SK-N-SH treated with all-trans-retinoic acid at 6 μM for 48 hours (cell line): ENCODE measurements around the gene STAMBP.

Experiments used
- ATAC-seq: fragments of 200-7000 bp; cut with Tn5 transposase; 3 replicates; pipeline ENCODE4 v1.9.1; 2020; ENCODE audit warnings: mild to moderate bottlenecking, moderate library complexity
- ARNTL ChIP-seq: fragments of 450-650 bp; formaldehyde crosslinking; IDR thresholded peaks from 2 replicates; pipeline ENCODE4 v1.5.0; 2020; ENCODE audit warnings: low read depth, mild to moderate bottlenecking, moderate library complexity, borderline replicate concordance
- CREB5 ChIP-seq: fragments of 250-450 bp; sonication (Bioruptor Pico); IDR thresholded peaks from 2 replicates; pipeline ENCODE4 v1.5.1; 2020; ENCODE audit warnings: low read depth, mild to moderate bottlenecking, moderate library complexity
- CSRNP3 ChIP-seq: fragments of 250-450 bp; sonication (Bioruptor Pico); IDR thresholded peaks from 2 replicates; pipeline ENCODE4 v1.5.1; 2021; ENCODE audit warnings: mild to moderate bottlenecking, moderate library complexity
- ESRRG ChIP-seq: fragments of 250-450 bp; sonication (Bioruptor Pico); IDR thresholded peaks from 2 replicates; pipeline ENCODE4 v1.6.1; 2021; ENCODE audit warnings: mild to moderate bottlenecking
- GLIS3 ChIP-seq: fragments of 250-450 bp; sonication (Bioruptor Pico); IDR thresholded peaks from 2 replicates; pipeline ENCODE4 v1.5.0; 2020; ENCODE audit warnings: mild to moderate bottlenecking, moderate library complexity
- OSR1 ChIP-seq: fragments of 250-450 bp; sonication (Bioruptor Pico); IDR thresholded peaks from 2 replicates; pipeline ENCODE4 v1.8.0; 2022; ENCODE audit warnings: moderate library complexity, mild to moderate bottlenecking, inconsistent platforms
- PPARA ChIP-seq: fragments of 250-450 bp; sonication (Bioruptor Pico); IDR thresholded peaks from 2 replicates; pipeline ENCODE4 v1.5.0; 2020; ENCODE audit warnings: mild to moderate bottlenecking, borderline replicate concordance
- RARB ChIP-seq: fragments of 250-450 bp; sonication (Bioruptor Pico); IDR thresholded peaks from 2 replicates; pipeline ENCODE4 v1.8.0; 2021; ENCODE audit warnings: mild to moderate bottlenecking, moderate library complexity
- SNAI2 ChIP-seq: fragments of 250-450 bp; sonication (Bioruptor Pico); IDR thresholded peaks from 2 replicates; pipeline ENCODE4 v1.5.0; 2020; ENCODE audit warnings: mild to moderate bottlenecking, moderate library complexity
- TCF4 ChIP-seq: fragments of 250-450 bp; sonication (Bioruptor Pico); IDR thresholded peaks from 2 replicates; pipeline ENCODE4 v1.8.0; 2021; ENCODE audit warnings: mild to moderate bottlenecking, moderate library complexity, borderline replicate concordance
- TOX ChIP-seq: fragments of 250-450 bp; sonication (Bioruptor Pico); IDR thresholded peaks from 2 replicates; pipeline ENCODE4 v1.8.0; 2021; ENCODE audit warnings: mild to moderate bottlenecking, moderate library complexity, borderline replicate concordance
- TSHZ2 ChIP-seq: fragments of 250-450 bp; sonication (Bioruptor Pico); IDR thresholded peaks from 2 replicates; pipeline ENCODE4 v1.5.0; 2020; ENCODE audit warnings: mild to moderate bottlenecking, moderate library complexity
- ZC3H10 ChIP-seq: fragments of 250-450 bp; sonication (Bioruptor Pico); IDR thresholded peaks from 2 replicates; pipeline ENCODE4 v1.5.1; 2021; ENCODE audit warnings: mild to moderate bottlenecking, moderate library complexity
- ZFP3 ChIP-seq: fragments of 250-450 bp; sonication (Bioruptor Pico); IDR thresholded peaks from 2 replicates; pipeline ENCODE4 v1.5.0; 2020; ENCODE audit warnings: mild to moderate bottlenecking, moderate library complexity
- ZFP30 ChIP-seq: fragments of 450-650 bp; formaldehyde crosslinking; IDR thresholded peaks from 2 replicates; pipeline ENCODE4 v1.5.0; 2022; ENCODE audit warnings: mild to moderate bottlenecking, moderate library complexity
- ZNF565 ChIP-seq: fragments of 450-650 bp; formaldehyde crosslinking; conservative IDR thresholded peaks from 2 replicates; pipeline ENCODE4 v1.5.0; 2020; ENCODE audit warnings: low read depth, mild to moderate bottlenecking, moderate library complexity
- ZNF70 ChIP-seq: fragments of 450-650 bp; formaldehyde crosslinking; IDR thresholded peaks from 2 replicates; pipeline ENCODE4 v1.5.0; 2020; ENCODE audit warnings: mild to moderate bottlenecking, moderate library complexity
- ZNF8 ChIP-seq: fragments of 450-650 bp; formaldehyde crosslinking; IDR thresholded peaks from 2 replicates; pipeline ENCODE4 v1.5.0; 2020; ENCODE audit warnings: mild to moderate bottlenecking, moderate library complexity
- TF ChIP-seq, protein P1 (sequence below): fragments of 250-450 bp; sonication (Bioruptor Pico); IDR thresholded peaks from 2 replicates; pipeline ENCODE4 v1.8.0; 2020; ENCODE audit warnings: mild to moderate bottlenecking, moderate library complexity, borderline replicate concordance

STAMBP gene

DNA sequence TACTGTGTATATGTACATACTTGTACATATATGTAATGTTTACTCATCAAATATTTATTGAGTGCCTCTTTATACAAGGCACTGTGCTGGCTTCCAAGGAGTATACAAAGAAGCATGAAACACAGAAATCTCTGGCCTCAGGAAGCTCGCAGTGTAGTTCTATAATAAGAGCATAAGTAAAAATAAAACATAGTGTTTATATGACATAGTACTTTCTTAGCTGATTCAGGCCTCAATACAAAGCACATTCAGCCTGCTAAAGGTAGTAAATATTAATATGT, 13.9 kb downstream of the STAMBP start:
- TF ChIP-seq RARB (CRISPR knock-in tag) = no peak
- TF ChIP-seq ZNF70 (CRISPR knock-in tag) = no peak
- no peak for TF ChIP-seq TCF4 (CRISPR knock-in tag)
- TF ChIP-seq ZC3H10 (CRISPR knock-in tag) = no peak
- no peak for TF ChIP-seq PPARA (CRISPR knock-in tag)
- no peak for TF ChIP-seq GLIS3 (CRISPR knock-in tag)
- TF ChIP-seq TOX (CRISPR knock-in tag) = no peak

GRCh38 chr2:73844087-73844486, 15.3 kb downstream of the STAMBP start:
- TF ChIP-seq ZNF70 (CRISPR knock-in tag) (no peak), OSR1 (no peak), CREB5 (no peak), ZFP30 (CRISPR knock-in tag) (no peak)
- TF ChIP-seq, all 23 proteins: peak for 0
- ATAC-seq = no peak

More for the DNA sequence above, 13.9 kb downstream of the STAMBP start:
- no peak for ATAC-seq

DNA sequence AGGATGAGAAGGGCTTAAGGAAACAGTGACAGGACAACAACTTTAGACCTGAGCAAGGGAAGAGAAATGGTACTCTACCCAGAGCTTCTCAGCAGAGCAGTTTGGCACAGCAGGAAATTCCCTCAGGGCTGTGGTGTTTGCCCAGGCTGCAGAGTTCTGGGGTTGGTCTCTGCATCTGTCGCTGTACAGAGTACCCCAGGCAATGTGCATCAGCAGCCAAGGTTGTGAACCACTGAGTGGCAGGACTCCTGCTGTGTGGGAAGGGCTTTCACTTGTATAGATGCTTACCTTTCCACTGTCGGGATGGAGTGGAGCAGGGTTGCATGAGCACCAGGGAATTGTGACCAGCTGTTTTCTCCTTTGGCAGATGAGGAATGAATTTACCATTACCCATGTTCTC, 21.2 kb downstream of the STAMBP start:
- TF ChIP-seq ZC3H10 (CRISPR knock-in tag) (no peak), TCF4 (CRISPR knock-in tag) (no peak), ZFP30 (CRISPR knock-in tag) (no peak)
- ATAC-seq = no peak

GRCh38 chr2:73851274-73851673, 22.5 kb downstream of the STAMBP start:
- TF ChIP-seq CSRNP3 (CRISPR knock-in tag) = no peak
- no peak for TF ChIP-seq SNAI2 (CRISPR knock-in tag)
- peak; percentile 37; the same call in 1 of the 2 replicates for TF ChIP-seq ZFP3 (CRISPR knock-in tag)
- peak; percentile 61; the same call in 2 of the 3 replicates for ATAC-seq

- ATAC-seq = peak; percentile 73
- TF ChIP-seq ZNF565 (CRISPR knock-in tag) = no peak
- TF ChIP-seq ESRRG (CRISPR knock-in tag) = no peak
Observed at GRCh38 chr2:73852020-73852419, 23.3 kb downstream of the STAMBP start.

GRCh38 chr2:73855526-73855925, 26.8 kb downstream of the STAMBP start:
- TF ChIP-seq ZFP30 (CRISPR knock-in tag) = no peak
- TF ChIP-seq, protein P1, sequence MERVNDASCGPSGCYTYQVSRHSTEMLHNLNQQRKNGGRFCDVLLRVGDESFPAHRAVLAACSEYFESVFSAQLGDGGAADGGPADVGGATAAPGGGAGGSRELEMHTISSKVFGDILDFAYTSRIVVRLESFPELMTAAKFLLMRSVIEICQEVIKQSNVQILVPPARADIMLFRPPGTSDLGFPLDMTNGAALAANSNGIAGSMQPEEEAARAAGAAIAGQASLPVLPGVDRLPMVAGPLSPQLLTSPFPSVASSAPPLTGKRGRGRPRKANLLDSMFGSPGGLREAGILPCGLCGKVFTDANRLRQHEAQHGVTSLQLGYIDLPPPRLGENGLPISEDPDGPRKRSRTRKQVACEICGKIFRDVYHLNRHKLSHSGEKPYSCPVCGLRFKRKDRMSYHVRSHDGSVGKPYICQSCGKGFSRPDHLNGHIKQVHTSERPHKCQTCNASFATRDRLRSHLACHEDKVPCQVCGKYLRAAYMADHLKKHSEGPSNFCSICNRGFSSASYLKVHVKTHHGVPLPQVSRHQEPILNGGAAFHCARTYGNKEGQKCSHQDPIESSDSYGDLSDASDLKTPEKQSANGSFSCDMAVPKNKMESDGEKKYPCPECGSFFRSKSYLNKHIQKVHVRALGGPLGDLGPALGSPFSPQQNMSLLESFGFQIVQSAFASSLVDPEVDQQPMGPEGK (CRISPR knock-in tag) = no peak
- no peak for TF ChIP-seq ZNF8 (CRISPR knock-in tag)
- no peak for TF ChIP-seq ZNF565 (CRISPR knock-in tag)
- no peak for TF ChIP-seq ARNTL
- TF ChIP-seq TSHZ2 (CRISPR knock-in tag) = no peak
- TF ChIP-seq, all 23 proteins: peak for 0
- no peak for ATAC-seq
